Activated CD4-positive, alpha-beta memory T cell treated with anti-CD3 and anti-CD28 coated beads for 36 hours (primary cell): ENCODE results near the gene TDO2. TPM values are rescaled to one million over a fixed set of nuclear protein-coding genes. Genes with fewer than 3 reads are reported as not detected.

Source experiments
- CTCF ChIA-PET: fragments of 350-600 bp; sonication (Branson Sonifier 250); formaldehyde crosslinking; loops from one replicate; lab custom pipeline; 2021; ENCODE audit warnings: antibody characterized with exemption, inconsistent platforms; lab: Charles Lee
- POLR2A ChIA-PET: fragments of 350-600 bp; sonication (Branson Sonifier 250); formaldehyde crosslinking; loops from one replicate; lab custom pipeline; 2021; ENCODE audit warnings: antibody characterized with exemption; lab: Charles Lee
- DNase-seq: peaks from one replicate; pipeline ENCODE4 v3.0.0-alpha.2; 2020
- H3K27ac Mint-ChIP-seq: one replicate; pipeline ENCODE4 v1.8.0; 2021; ENCODE audit warnings: mixed read lengths
- H3K27me3 Mint-ChIP-seq: one replicate; pipeline ENCODE4 v1.8.0; 2021; ENCODE audit warnings: mixed read lengths
- H3K36me3 Mint-ChIP-seq: one replicate; pipeline ENCODE4 v1.8.0; 2021; ENCODE audit warnings: mixed read lengths
- H3K4me1 Mint-ChIP-seq: one replicate; pipeline ENCODE4 v1.8.0; 2021; ENCODE audit warnings: low read depth, mixed read lengths
- H3K4me3 Mint-ChIP-seq: one replicate; pipeline ENCODE4 v1.8.0; 2021; ENCODE audit warnings: mild to moderate bottlenecking, mixed read lengths
- H3K9me3 Mint-ChIP-seq: one replicate; pipeline ENCODE4 v1.8.0; 2021; ENCODE audit warnings: mixed read lengths
- intact Hi-C: fragments of 100-400 bp; cut with micrococcal nuclease; formaldehyde crosslinking; loops from one replicate; pipeline ENCODE4 v1.15.1; 2023
- total RNA-seq, 2 experiments: library from RNA; stranded (reverse); gene quantifications; one replicate each; pipeline ENCODE4 v1.2.3, GENCODE V29; 2021

Gene TDO2
- total RNA-seq, 2 experiments from 2014 or later, result not detected

DNA sequence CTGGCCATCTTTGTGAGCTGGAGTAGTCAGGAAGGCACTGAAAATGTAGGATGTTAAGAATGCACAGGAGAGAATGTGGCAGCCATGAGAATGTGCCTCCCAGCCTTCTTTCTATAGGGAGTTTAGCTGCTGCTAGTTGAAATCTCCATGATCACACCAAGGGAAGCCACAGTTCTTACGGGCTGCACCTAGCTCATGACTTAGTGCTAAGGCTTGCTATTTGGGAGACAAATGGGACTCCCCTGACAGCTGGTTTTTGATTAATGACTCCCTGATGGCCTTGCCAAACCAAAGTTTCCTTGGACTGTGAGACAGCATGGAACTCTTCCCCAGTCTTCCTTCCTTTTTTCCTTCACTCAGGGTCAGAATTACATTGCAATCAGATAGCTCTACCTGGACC, 41.0 kb downstream of the TDO2 start:
- Mint-ChIP-seq H3K4me3 (no peak overlapping the region), H3K4me1 (no peaks in the 10 kb centered on the region), H3K36me3 (peaks cover 10% of the 10 kb centered on the region), H3K27me3 (no peaks in the 10 kb centered on the region), H3K9me3 (no peaks in the 10 kb centered on the region), H3K27ac (no peak overlapping the region)
- CTCF ChIA-PET, result interaction anchor here (0.7 to 1.8 kb wide), 2 partner anchors 9 to 17 kb away, joined by 5 to 9 read pairs; partner anchors contain the start of gene CTSO
- no peak for DNase-seq
- intact Hi-C loops, result no loop called here
- POLR2A ChIA-PET, result interaction anchor here (0.7 kb wide), 1 partner anchor 35 kb away, joined by 4 read pairs; no protein-coding TSS in a partner anchor

DNA sequence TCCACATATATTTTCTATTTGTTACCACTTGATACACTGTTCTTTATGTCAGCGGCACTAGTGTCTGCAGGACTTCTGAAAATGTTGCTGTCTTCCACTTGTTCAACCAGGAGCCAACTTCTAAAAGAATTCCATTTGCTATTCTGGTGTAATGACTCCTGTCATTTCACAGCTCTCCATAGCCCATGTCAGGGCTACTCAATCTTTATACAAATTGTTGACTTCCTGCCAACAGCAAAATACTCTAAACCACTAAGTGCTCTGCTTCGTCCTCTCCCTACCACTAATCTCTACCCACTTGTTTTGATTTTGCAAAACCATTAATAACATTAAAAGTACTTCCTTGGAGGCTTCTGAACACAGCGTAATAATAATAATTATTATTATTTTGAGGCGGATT, 43.0 kb downstream of the TDO2 start:
- DNase-seq, result no peak
- H3K27ac Mint-ChIP-seq, result no peak overlapping the region
- intact Hi-C loops, result no loop called here
- ChIA-PET POLR2A (no interaction called here), CTCF (no interaction called here)
- no peaks in the 10 kb centered on the region for H3K27me3 Mint-ChIP-seq
- no peaks in the 10 kb centered on the region for H3K4me1 Mint-ChIP-seq
- peaks cover 3% of the 10 kb centered on the region for H3K36me3 Mint-ChIP-seq
- no peak overlapping the region for H3K4me3 Mint-ChIP-seq
- H3K9me3 Mint-ChIP-seq, result no peaks in the 10 kb centered on the region

- Mint-ChIP-seq H3K9me3 (no peaks in the 10 kb centered on the region), H3K27me3 (no peaks in the 10 kb centered on the region), H3K36me3 (no peaks in the 10 kb centered on the region), H3K4me3 (no peak overlapping the region), H3K4me1 (peaks cover 7% of the 10 kb centered on the region), H3K27ac (no peak overlapping the region)
- ChIA-PET CTCF (no interaction called here), POLR2A (no interaction called here)
- DNase-seq, result no peak
- intact Hi-C loops, result no loop called here
Measured at GRCh38 chr4:155948541-155948940, 45.0 kb downstream of the TDO2 start.

- no peaks in the 10 kb centered on the region for H3K36me3 Mint-ChIP-seq
- no peaks in the 10 kb centered on the region for H3K9me3 Mint-ChIP-seq
- H3K27ac Mint-ChIP-seq, result no peak overlapping the region
- H3K4me1 Mint-ChIP-seq, result peaks cover 14% of the 10 kb centered on the region
- H3K27me3 Mint-ChIP-seq, result no peaks in the 10 kb centered on the region
- DNase-seq, result no peak
- POLR2A ChIA-PET, result no interaction called here
- CTCF ChIA-PET, result no interaction called here
- H3K4me3 Mint-ChIP-seq, result no peak overlapping the region
- intact Hi-C loops, result loop anchor here (5.0 kb wide), 1 partner anchor 508 kb away; no protein-coding TSS in a partner anchor
Measured at GRCh38 chr4:155950461-155950860, 47.0 kb downstream of the TDO2 start.

- intact Hi-C loops, result loop anchor here (2.0 to 5.0 kb wide), 2 partner anchors 510 to 576 kb away; partner anchors contain the start of gene MAP9
- H3K4me1 Mint-ChIP-seq, result peaks cover 14% of the 10 kb centered on the region
- DNase-seq, result no peak
- H3K36me3 Mint-ChIP-seq, result no peaks in the 10 kb centered on the region
- H3K9me3 Mint-ChIP-seq, result no peaks in the 10 kb centered on the region
- no peak overlapping the region for H3K27ac Mint-ChIP-seq
- H3K4me3 Mint-ChIP-seq, result no peak overlapping the region
- ChIA-PET POLR2A (interaction anchor here (0.7 kb wide), 1 partner anchor 577 kb away, joined by 3 read pairs; no protein-coding TSS in a partner anchor), CTCF (interaction anchor here (0.7 to 2.6 kb wide), 8 partner anchors 8 to 1405 kb away, joined by 3 to 32 read pairs (median 3); no protein-coding TSS in a partner anchor)
- peaks cover 2% of the 10 kb centered on the region for H3K27me3 Mint-ChIP-seq
Measured at GRCh38 chr4:155952501-155952901, 49.0 kb downstream of the TDO2 start.

DNA sequence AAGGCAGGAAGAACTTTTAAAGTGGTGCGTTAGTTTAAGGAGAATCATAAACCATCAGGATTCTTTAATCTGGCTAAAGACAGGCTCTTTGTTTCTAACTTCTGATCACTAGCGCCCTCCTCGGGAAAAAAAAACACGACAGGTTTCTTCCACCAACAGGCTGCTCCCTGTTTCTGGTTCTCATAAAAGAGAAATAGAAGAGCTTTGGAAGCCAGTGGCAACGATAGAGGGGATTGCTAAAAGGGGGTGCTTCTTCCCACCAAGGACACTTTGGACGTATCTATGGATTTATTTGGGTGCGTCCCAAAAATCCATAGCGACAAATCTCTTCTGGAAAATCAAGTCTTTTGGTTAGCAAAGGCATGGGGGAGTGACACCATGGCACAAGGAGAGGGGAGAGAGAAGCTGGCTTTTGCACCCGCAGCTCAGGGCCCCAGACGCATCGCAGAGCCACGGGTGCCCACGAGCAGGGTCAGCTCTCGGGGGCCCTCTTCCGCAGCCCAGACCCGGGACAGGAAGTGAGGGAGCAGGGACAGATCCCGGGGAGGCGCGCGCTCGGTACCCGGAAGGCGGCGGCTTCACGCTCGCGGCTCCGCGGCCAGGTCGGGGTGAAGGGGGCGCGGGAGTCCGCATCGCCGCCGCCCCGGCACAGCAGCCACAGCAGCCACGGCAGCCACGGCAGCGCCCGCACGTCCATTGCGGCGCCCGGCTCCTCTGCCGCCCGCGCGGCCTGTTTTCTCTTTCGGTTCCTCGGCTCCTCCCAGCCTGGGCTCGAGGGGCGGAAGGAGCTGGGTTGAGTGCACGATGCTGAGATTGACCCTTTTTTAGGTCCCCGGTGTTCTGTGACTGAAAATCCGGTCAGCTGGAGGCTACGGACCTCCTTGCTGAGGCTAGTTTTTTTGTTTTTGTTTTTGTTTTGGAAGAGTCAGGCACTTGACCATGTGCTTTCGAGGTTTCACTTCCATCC, 49.9 kb downstream of the TDO2 start, which contains the start of gene CTSO:
CTSO (minus strand) TSS at position 716 of the 967 bp plus-strand sequence; CDS start at position 697, 19 bp downstream.
- no peaks in the 10 kb centered on the region for H3K9me3 Mint-ChIP-seq
- no peaks in the 10 kb centered on the region for H3K36me3 Mint-ChIP-seq
- peak; percentile 78 for DNase-seq
- peak within 1 kb of the TSS; percentile 92 for H3K27ac Mint-ChIP-seq
- intact Hi-C loops, result loop anchor here (1.0 to 5.0 kb wide), 4 partner anchors 143 to 1401 kb away; partner anchors contain the start of gene MAP9
- H3K4me1 Mint-ChIP-seq, result peaks cover 14% of the 10 kb centered on the region
- ChIA-PET POLR2A (no interaction called here), CTCF (interaction anchor here (0.6 to 2.6 kb wide), 13 partner anchors 9 to 1406 kb away, joined by 3 to 32 read pairs (median 4); partner anchors contain the start of gene PLRG1)
- peak within 1 kb of the TSS; percentile 93 for H3K4me3 Mint-ChIP-seq
- peaks cover 4% of the 10 kb centered on the region for H3K27me3 Mint-ChIP-seq

- no peak for DNase-seq
- POLR2A ChIA-PET, result no interaction called here
- CTCF ChIA-PET, result interaction anchor here (0.6 to 2.6 kb wide), 8 partner anchors 10 to 1406 kb away, joined by 3 to 32 read pairs (median 6); partner anchors contain the start of gene PLRG1
- intact Hi-C loops, result loop anchor here (5.0 kb wide), 1 partner anchor 512 kb away; no protein-coding TSS in a partner anchor
- peak overlapping the region; percentile 93 for H3K4me3 Mint-ChIP-seq
- peaks cover 14% of the 10 kb centered on the region for H3K4me1 Mint-ChIP-seq
- H3K27ac Mint-ChIP-seq, result peak overlapping the region; percentile 92
- peaks cover 8% of the 10 kb centered on the region for H3K27me3 Mint-ChIP-seq
- H3K36me3 Mint-ChIP-seq, result no peaks in the 10 kb centered on the region
- no peaks in the 10 kb centered on the region for H3K9me3 Mint-ChIP-seq
Measured at GRCh38 chr4:155954118-155954685, 50.7 kb downstream of the TDO2 start.

GRCh38 chr4:155954939-155955338, 51.4 kb downstream of the TDO2 start:
- Mint-ChIP-seq H3K4me3 (no peak overlapping the region), H3K36me3 (no peaks in the 10 kb centered on the region), H3K27ac (no peak overlapping the region), H3K9me3 (no peaks in the 10 kb centered on the region), H3K27me3 (peaks cover 13% of the 10 kb centered on the region), H3K4me1 (peaks cover 14% of the 10 kb centered on the region)
- DNase-seq, result no peak
- ChIA-PET POLR2A (no interaction called here), CTCF (no interaction called here)
- intact Hi-C loops, result loop anchor here (5.0 kb wide), 1 partner anchor 513 kb away; no protein-coding TSS in a partner anchor

GRCh38 chr4:155956461-155956860, 53.0 kb downstream of the TDO2 start:
- Mint-ChIP-seq H3K36me3 (no peaks in the 10 kb centered on the region), H3K4me3 (no peak overlapping the region)
- intact Hi-C loops, result no loop called here

GRCh38 chr4:155959417-155959816, 55.9 kb downstream of the TDO2 start:
- no peak overlapping the region for H3K4me3 Mint-ChIP-seq
- no peak overlapping the region for H3K27ac Mint-ChIP-seq
- no peaks in the 10 kb centered on the region for H3K9me3 Mint-ChIP-seq
- CTCF ChIA-PET, result no interaction called here
- intact Hi-C loops, result no loop called here
- H3K27me3 Mint-ChIP-seq, result peaks cover 13% of the 10 kb centered on the region
- no peaks in the 10 kb centered on the region for H3K36me3 Mint-ChIP-seq
- POLR2A ChIA-PET, result no interaction called here
- H3K4me1 Mint-ChIP-seq, result peaks cover 8% of the 10 kb centered on the region
- no peak for DNase-seq

More at GRCh38 chr4:155956461-155956860, 53.0 kb downstream of the TDO2 start:
- peaks cover 13% of the 10 kb centered on the region for H3K27me3 Mint-ChIP-seq
- H3K9me3 Mint-ChIP-seq, result no peaks in the 10 kb centered on the region
- H3K27ac Mint-ChIP-seq, result no peak overlapping the region
- CTCF ChIA-PET, result no interaction called here
- no peak for DNase-seq
- POLR2A ChIA-PET, result no interaction called here
- H3K4me1 Mint-ChIP-seq, result peaks cover 14% of the 10 kb centered on the region

DNA sequence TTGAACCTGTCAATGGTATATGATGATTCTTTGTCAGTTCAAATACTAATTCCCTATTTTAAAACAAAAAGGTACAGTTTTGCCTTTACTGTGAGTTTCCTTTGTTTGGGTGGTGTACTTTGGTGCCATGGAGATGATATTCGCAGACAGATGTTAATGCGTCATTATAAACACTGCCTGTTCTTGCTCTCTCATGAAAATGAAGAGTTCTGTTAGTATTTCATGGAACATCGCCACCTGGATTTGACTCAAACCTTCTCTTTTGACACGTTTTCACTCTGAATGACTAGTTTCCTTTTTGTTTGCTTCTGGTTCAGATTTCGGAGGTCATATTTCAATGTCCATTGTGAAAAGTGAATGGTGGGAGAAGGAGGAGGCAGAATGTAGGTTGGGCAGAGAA, 57.0 kb downstream of the TDO2 start:
- intact Hi-C loops, result no loop called here
- peaks cover 13% of the 10 kb centered on the region for H3K27me3 Mint-ChIP-seq
- DNase-seq, result no peak
- H3K4me3 Mint-ChIP-seq, result no peak overlapping the region
- H3K9me3 Mint-ChIP-seq, result no peaks in the 10 kb centered on the region
- no peaks in the 10 kb centered on the region for H3K36me3 Mint-ChIP-seq
- peaks cover 9% of the 10 kb centered on the region for H3K4me1 Mint-ChIP-seq
- no peak overlapping the region for H3K27ac Mint-ChIP-seq
- CTCF ChIA-PET, result no interaction called here
- POLR2A ChIA-PET, result no interaction called here

- no peaks in the 10 kb centered on the region for H3K36me3 Mint-ChIP-seq
- no peak overlapping the region for H3K4me3 Mint-ChIP-seq
- intact Hi-C loops, result no loop called here
- H3K27ac Mint-ChIP-seq, result no peak overlapping the region
- no peak for DNase-seq
- H3K4me1 Mint-ChIP-seq, result peaks cover 9% of the 10 kb centered on the region
- peaks cover 13% of the 10 kb centered on the region for H3K27me3 Mint-ChIP-seq
- ChIA-PET POLR2A (no interaction called here), CTCF (no interaction called here)
- H3K9me3 Mint-ChIP-seq, result no peaks in the 10 kb centered on the region
Measured at GRCh38 chr4:155961575-155961974, 58.1 kb downstream of the TDO2 start.
